Measurements from ENCODE around the gene FEZF1.

Gene FEZF1

DNA sequence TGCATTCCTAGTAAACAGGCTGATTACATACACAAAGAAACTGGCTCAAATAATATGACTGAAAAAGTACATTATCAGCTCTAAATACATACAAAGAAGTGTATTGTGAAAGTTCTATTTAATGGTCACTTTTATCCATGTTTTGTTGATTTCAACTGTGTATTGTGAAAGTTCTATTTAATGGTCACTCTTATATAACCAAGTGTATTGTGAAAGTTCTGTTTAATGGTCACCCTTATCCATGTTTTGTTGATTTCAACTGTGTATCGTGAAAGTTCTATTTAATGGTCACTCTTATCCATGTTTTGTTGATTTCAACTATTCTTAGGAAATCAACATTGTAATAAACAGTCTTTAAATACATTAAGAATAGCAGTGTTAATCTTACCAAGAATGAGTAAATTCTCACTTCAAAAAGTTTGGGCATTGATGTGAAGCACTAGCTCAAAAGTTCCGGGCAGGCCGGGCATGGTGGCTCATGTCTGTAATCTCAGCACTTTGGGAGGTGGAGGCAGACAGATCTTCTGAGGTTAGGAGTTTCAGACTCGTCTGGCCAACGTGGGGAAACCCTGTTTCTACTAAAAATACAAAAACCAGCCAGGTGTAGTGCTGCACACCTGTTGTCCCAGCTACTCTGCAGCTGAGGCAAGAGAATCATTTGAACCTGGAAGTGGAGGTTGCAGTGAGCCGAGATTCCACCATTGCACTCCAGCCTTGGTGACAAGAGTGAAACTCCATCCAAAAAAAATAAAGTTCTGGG lies 34.8 kb upstream of the FEZF1 start:
- TF ChIP-seq, protein P1, sequence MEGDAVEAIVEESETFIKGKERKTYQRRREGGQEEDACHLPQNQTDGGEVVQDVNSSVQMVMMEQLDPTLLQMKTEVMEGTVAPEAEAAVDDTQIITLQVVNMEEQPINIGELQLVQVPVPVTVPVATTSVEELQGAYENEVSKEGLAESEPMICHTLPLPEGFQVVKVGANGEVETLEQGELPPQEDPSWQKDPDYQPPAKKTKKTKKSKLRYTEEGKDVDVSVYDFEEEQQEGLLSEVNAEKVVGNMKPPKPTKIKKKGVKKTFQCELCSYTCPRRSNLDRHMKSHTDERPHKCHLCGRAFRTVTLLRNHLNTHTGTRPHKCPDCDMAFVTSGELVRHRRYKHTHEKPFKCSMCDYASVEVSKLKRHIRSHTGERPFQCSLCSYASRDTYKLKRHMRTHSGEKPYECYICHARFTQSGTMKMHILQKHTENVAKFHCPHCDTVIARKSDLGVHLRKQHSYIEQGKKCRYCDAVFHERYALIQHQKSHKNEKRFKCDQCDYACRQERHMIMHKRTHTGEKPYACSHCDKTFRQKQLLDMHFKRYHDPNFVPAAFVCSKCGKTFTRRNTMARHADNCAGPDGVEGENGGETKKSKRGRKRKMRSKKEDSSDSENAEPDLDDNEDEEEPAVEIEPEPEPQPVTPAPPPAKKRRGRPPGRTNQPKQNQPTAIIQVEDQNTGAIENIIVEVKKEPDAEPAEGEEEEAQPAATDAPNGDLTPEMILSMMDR (IDR thresholded peaks at IDR 0.05; ENCODE audit: low read depth, low read length) = no peak
- in situ Hi-C loops (cut with HindIII; ENCODE audit: low sequenced_read_pairs) = no loop called here

DNA sequence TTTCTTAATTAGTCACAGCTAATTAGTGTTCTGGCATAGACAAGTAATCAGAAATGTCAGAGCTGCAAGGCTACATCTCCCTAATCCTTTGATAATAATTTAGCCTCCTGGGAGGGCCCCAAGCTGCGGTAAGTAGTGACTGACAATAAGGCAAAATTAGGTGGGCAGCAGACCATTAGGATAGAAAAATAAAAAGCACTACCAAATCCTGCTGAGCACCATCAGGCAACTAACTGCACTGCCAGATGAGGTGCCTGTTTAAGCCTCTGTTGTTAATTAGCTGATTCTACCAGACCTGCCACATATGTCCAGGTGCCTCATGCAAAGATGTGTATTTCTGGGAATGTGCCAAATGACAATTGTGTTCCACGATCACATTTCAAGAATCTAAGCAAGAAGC lies 32.5 kb upstream of the FEZF1 start:
- in situ Hi-C loops (cut with HindIII; ENCODE audit: low sequenced_read_pairs) = no loop called here
- DNase-seq (ENCODE audit: low read depth, low spot score) = no peak
- H3K4me3 ChIP-seq (ENCODE audit: low read depth, low read length) = no peak overlapping the region
- TF ChIP-seq, protein P1 (IDR thresholded peaks at IDR 0.05; ENCODE audit: low read depth, low read length) = no peak

More for the DNA sequence above, 34.8 kb upstream of the FEZF1 start:
- H3K4me3 ChIP-seq (ENCODE audit: low read depth, low read length) = no peak overlapping the region
- DNase-seq (ENCODE audit: low read depth, low spot score) = no peak

DNA sequence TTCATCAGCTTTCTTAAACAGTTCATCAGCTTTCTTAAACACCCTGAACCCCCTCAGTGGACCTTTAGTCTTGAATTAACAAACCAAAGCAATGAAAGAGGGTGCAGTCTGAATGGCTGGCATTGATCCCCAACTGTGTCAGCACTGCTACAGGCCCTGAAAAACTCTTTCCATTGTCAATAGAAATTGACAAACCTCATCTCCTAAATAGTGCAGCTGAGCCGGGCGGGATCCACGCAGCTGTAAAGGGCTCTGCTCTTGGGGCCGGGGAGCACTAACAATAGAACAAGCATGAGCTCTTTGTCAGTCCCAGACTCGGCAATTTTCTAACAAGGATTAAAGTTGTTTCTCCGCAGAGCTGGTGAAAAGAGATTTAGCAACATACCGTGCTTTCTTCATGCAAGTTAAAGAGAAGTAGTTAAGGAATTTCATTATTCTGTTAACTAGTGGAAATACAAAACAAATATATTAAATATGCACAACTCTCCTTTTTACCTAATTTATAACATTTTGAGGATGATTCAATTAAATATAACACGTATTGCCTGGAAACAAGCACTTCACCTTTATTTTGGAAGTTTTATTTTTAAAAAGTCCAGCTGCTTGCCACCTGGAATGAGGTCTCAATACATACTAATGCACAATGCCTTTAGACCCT lies 24.7 kb upstream of the FEZF1 start:
- TF ChIP-seq, protein P1 (IDR thresholded peaks at IDR 0.05; ENCODE audit: low read depth, low read length) = no peak
- DNase-seq (ENCODE audit: low read depth, low spot score) = no peak
- in situ Hi-C loops (cut with HindIII; ENCODE audit: low sequenced_read_pairs) = no loop called here
- no peak overlapping the region for H3K4me3 ChIP-seq (ENCODE audit: low read depth, low read length)

DNA sequence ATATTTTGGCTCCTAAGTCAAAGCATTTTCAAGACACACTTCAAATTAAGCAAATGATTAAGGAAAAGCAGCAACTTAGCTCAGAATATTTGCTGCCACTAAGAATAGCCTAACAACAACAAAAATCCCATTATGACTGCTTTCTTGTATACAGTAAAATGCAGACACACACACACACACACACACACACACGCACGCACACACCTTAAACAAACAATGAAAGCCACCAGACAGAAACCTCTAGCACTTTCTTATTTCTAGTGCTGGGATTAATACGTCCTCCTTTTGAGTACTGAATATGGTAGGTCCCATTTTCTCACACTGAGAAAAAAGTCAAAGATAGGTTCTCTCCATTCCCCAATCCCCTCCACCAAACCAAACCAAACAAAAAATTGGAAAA lies 23.4 kb upstream of the FEZF1 start:
- no peak overlapping the region for H3K4me3 ChIP-seq (ENCODE audit: low read depth, low read length)
- TF ChIP-seq, protein P1 (IDR thresholded peaks at IDR 0.05; ENCODE audit: low read depth, low read length) = no peak
- no peak for DNase-seq (ENCODE audit: low read depth, low spot score)
- in situ Hi-C loops (cut with HindIII; ENCODE audit: low sequenced_read_pairs) = no loop called here

DNA sequence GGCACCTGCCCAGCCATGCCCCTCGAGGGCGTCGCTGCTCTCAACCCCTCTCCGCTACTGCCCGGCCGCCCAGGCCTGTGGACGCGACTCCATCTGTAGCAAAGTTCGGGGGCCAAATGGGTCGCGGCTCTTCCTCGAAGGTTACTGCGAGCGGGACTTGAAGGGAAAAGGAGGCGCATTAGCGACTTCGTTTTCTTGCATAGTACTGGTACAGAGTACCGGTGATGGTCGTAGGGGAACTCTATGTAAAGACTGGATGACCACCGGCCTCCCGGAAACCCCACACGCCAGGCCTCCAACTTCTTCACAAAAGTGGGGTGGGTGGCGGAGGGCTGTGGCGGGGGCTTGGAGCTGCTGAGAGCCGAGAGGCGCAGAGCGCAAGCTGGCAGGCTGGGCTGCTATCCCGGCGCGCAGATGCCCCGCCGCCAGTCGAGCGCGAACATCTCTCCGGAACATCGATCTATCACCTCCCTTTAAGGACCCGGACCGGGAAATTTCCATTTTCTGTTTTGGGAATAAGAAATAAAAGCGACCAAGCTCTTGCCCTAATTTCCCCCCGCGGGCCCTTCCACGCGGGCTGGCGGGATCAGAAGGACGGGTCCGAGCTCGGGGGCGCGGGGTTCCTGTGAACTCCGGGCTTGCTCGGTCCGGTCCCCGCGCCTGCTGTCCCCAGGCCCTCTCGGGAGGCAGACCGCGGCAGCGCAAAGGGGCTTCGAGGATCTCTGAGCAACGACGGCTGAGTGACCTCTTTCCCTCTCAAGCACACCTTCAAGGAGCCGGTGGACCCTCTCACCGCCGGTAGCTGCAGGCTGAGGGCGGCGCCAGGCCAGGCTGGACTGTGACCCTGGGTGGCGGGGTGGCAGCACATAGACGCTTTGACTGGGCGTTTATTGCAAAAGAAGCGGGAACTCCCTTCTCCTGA lies 12.2 kb upstream of the FEZF1 start:
- no peak overlapping the region for H3K4me3 ChIP-seq (ENCODE audit: low read depth, low read length)
- DNase-seq (ENCODE audit: low read depth, low spot score) = no peak
- in situ Hi-C loops (cut with HindIII; ENCODE audit: low sequenced_read_pairs) = no loop called here
- TF ChIP-seq, protein P1 (IDR thresholded peaks at IDR 0.05; ENCODE audit: low read depth, low read length) = no peak
